ENCODE results near the gene SLC2A4RG.
"Not testable (repeated sequence)": the region's sequence is repeated elsewhere in the genome, so short reads cannot be mapped to it uniquely, and the experiment has no call there.

SLC2A4RG gene

GRCh38 chr20:63758152-63758551 lies 18.6 kb downstream of the SLC2A4RG start:
- no peak for DNase-seq

- DNase-seq, result no peak
Measured at GRCh38 chr20:63759377-63759901, 19.9 kb downstream of the SLC2A4RG start.

GRCh38 chr20:63765082-63765873 lies 25.7 kb downstream of the SLC2A4RG start:
- DNase-seq, result no peak

GRCh38 chr20:63765902-63766301 lies 26.3 kb downstream of the SLC2A4RG start:
- no peak for DNase-seq

GRCh38 chr20:63766695-63767426 lies 27.3 kb downstream of the SLC2A4RG start:
- no peak for DNase-seq

- DNase-seq, result no peak
Measured at GRCh38 chr20:63767456-63767855, 27.9 kb downstream of the SLC2A4RG start.

GRCh38 chr20:63767886-63768285 lies 28.3 kb downstream of the SLC2A4RG start:
- DNase-seq, result no peak

GRCh38 chr20:63768591-63769515 lies 29.3 kb downstream of the SLC2A4RG start:
- DNase-seq, result no peak

- no peak for DNase-seq
Measured at GRCh38 chr20:63769891-63770474, 30.4 kb downstream of the SLC2A4RG start.

GRCh38 chr20:63771046-63771707 lies 31.6 kb downstream of the SLC2A4RG start:
- no peak for DNase-seq

- no peak for DNase-seq
Measured at GRCh38 chr20:63772781-63773518, 33.4 kb downstream of the SLC2A4RG start.

- no peak for DNase-seq
Measured at GRCh38 chr20:63773571-63774241, 34.1 kb downstream of the SLC2A4RG start.

- DNase-seq, result no peak
Measured at GRCh38 chr20:63774306-63774705, 34.7 kb downstream of the SLC2A4RG start.

- no peak for DNase-seq
Measured at GRCh38 chr20:63775096-63775978, 35.8 kb downstream of the SLC2A4RG start.

GRCh38 chr20:63776875-63777274 lies 37.3 kb downstream of the SLC2A4RG start:
- not testable (repeated sequence) for DNase-seq

- DNase-seq, result no peak
Measured at GRCh38 chr20:63777614-63778013, 38.0 kb downstream of the SLC2A4RG start.

- DNase-seq, result no peak
Measured at GRCh38 chr20:63778034-63778752, 38.6 kb downstream of the SLC2A4RG start.

GRCh38 chr20:63778857-63779256 lies 39.3 kb downstream of the SLC2A4RG start:
- no peak for DNase-seq

GRCh38 chr20:63781181-63781580 lies 41.6 kb downstream of the SLC2A4RG start:
- no peak for DNase-seq

Data from NCI-H187 (cell line).